Endometrial microvascular endothelial cells (primary cell): ENCODE results near the gene GEMIN7. TPM values are rescaled to one million over a fixed set of nuclear protein-coding genes. Genes with fewer than 3 reads are reported as not detected.

Experiments
- in situ Hi-C: cut with HindIII; loops from 2 replicates; pipeline ENCODE4 v1.10.0; 2017; ENCODE audit warnings: low sequenced_read_pairs, low pct_unique_long_range_greater_than_20kb; ENCODE audit errors: inconsistent ontology term
- total RNA-seq: library from RNA; depleted of rRNA; stranded (reverse); fragments of >200 nt; gene quantifications from one replicate; pipeline ENCODE4 v1.2.3, GENCODE V29; 2015; ENCODE audit errors: inconsistent ontology term

The GEMIN7 gene
- total RNA-seq, 1 donor from 2014 or later: 61.5 TPM

- in situ Hi-C loops: no loop called here
Observed at GRCh38 chr19:45058622-45059159, 20.4 kb upstream of the GEMIN7 start.

DNA sequence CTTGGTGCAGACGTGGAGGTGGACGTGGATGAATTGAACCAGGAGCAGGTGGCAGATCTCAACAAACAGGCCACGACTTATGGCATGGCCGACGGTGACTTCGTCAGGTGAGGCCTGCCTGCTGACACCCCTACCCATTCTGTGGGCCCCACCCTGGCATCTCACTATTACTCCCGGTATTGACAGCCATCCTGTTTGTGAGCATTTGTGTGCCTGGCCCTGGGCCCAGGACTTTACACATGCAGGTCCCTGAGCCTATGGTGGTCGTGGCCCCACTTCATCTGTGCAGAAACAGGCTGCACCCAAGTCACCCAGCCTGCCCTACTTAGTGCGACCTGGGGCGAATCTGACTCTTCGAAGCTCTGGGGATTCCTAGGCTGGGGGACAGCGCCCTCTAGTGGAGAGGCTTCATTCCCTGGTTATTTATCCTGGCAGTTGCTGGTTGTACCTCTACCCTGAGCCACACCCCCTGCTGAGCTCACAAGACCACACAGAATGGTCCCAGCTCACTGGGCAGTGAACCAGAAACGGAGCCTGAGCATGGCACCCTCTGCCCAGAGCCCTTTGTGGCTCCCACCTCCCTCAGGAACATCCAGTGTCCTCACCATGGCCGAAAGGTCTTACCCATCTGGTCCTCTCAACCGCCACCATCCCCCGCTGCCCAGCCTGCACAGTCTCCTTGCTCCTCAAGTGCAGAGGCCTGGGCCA, 19.6 kb upstream of the GEMIN7 start:
- in situ Hi-C loops: no loop called here

DNA sequence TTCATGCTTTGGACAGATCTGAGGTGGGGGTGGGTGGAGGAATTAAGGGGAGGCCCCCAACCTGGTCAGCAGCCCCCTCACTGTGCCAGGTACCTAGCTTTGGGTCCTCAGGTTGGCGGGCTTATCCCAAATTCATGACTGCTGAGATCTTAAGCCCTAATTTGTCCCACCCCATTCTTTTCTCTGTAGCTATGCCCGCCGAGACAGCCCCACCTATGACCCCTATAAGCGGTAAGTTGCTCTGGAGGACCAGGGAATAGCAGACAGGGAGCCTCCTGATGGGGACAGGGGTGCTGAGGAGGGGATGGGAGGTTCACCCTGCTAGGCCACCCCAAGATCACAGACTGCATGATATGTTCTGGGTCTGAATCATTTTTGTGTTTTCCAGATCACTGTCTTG, 17.1 kb upstream of the GEMIN7 start:
- in situ Hi-C loops: no loop called here

GRCh38 chr19:45063851-45064801, 14.9 kb upstream of the GEMIN7 start:
- in situ Hi-C loops: no loop called here

- in situ Hi-C loops: no loop called here
Observed at GRCh38 chr19:45066921-45067661, 12.0 kb upstream of the GEMIN7 start.

DNA sequence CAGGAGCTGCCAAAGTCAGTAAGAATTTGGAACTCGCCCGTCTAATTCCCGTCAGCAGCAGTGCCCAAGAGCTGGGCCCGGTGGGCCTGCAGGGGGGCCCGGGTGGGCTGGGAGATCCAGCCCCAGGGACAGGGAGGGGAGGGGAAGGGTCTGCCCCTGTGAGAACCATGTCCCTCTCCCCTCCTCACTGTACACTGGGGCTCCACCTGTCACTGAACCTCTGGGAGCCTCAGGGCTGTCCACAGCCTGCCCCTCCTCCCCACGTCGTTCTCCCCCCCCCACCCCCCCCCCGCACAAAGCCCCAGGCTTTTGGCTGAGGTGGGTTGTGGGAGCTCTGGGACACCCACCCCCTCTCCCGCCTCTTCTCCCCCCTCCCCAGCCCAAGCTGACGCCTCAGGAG, 11.0 kb upstream of the GEMIN7 start:
- in situ Hi-C loops: no loop called here

GRCh38 chr19:45069056-45069455, 10.0 kb upstream of the GEMIN7 start:
- in situ Hi-C loops: no loop called here

DNA sequence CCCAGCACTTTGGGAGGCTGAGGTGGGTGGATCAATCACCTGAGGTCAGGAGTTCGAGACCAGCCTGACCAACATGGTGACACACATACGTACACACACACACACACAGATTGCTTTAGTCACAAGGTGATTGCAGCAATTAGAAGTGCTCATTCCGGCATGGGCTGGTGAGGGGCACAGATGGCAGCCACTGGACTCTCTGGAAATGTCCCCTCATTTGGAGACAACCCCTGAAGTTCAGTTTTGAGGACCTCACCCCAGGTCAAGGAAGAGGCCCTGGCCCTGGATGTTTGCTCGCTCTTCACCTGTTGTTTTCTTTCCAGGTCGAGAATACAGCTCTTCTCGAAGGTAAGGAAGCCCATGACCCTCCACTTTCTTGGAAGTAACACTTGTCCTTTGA, 8.8 kb upstream of the GEMIN7 start:
- in situ Hi-C loops: no loop called here

DNA sequence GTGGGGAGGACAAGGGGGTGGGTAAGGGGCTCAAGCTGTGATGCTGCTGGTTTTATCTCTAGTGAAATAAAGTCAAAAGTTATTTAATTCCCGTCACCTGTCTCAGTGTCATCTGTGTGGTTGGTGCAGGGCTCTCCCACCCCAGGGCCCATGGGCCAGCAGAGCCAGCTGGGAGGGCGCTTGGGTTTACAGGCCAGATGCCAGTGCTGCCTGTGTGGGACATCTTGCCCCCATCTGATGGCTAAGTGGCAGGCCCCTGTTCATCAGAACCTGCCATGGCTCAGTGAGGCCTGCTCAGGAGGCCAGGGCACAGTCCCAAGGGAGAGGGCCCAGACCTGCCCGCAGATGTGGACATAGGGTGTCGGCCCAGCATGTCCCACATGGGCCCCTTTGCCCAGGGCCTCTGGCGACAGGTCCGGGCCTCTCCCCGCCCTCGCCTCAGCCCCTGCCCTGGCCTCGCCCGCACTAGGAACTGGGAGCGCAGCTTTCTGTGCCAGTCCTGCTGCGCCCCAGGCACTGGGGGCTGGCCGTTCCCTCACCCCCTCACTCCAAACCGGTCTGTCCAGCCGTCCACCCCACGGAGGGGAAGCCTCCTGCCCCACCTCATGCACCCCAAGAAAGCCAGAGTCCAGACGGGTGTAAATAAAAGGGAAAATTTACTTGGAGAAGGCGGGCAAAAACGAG, 8.1 kb upstream of the GEMIN7 start:
- in situ Hi-C loops: no loop called here

DNA sequence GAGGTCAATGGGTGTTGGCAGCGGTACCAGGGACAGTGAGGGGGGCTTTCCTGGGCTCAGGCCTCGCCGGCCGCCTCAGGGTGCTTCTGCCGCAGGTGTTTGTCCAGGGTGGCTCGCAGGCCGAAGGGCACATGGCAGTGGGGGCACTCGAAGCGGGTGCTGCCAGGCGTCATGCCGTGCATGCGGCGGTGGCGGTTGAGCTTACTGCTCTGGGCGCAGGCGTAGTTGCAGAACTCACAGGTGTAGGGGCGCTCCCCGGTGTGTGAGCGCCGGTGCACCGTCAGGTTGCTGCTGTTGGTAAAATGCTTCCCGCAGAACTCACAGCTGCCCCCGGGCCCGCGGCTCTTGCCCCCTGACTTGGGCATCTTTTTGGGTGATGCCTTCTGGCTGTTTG, 7.5 kb upstream of the GEMIN7 start:
- in situ Hi-C loops: no loop called here

GRCh38 chr19:45071969-45072790, 6.9 kb upstream of the GEMIN7 start:
- in situ Hi-C loops: no loop called here

DNA sequence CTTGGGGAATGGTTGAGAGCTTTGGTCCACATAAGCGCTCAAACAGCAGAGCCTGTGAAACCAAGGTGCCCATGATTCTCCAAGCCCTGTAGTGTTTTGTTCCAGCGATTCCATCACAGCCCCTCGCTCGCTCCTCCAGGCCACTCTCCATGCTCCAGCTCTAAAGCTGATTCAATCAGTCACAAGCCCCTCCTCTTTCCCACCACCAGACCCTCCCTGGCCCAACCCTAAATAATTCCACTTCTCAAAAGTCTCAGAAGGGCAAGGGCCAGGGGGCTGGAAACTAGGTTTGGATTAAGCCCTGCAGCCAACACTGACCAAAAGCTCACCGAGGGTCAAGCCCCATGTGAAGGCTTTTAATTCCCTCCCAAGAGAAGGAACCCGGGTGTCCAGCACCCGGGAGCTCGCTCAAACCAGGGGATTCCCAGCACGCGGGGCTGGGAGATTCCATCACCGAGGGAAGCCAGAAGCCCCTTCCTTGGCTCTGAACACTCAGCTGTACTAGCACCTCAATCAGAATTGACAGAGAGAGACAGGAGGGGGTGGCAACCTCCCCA, 4.2 kb upstream of the GEMIN7 start:
- in situ Hi-C loops: no loop called here

DNA sequence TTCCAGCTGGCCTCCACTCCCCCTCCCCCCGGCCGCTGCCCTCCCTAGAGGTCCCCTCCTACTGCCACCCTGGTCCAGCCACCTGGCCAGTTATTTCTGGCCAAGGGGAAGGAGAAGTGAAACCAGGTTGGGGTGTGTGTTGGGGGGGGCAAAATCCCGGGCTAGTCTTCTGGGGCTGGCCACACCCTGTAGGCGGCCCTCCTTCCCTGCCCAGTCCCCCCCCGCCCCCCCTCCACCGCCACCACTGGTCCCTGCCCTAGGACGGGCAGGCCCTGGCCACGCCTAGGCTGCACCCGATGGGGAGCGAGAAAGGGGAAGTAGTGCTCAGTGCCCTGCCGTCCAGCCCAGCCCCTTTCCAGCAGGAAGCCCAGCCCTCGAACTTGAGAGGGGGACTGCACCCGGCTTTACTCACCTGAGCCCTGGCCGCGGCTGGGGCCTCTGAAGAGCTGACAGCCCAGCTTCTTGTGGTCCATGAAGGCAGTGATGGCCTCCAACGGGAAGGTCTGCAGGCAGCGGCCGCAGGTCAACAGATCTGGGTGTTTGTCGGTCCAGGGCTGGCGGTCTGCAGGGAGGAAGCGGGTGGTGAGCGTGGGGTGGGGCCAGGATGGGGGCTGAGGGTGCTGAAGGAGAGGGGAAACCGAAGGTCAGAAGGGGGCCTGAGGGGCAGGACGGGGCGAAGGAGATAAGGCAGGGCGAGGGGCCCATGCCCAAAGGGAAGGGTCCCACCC, 3.6 kb upstream of the GEMIN7 start:
- in situ Hi-C loops: no loop called here

DNA sequence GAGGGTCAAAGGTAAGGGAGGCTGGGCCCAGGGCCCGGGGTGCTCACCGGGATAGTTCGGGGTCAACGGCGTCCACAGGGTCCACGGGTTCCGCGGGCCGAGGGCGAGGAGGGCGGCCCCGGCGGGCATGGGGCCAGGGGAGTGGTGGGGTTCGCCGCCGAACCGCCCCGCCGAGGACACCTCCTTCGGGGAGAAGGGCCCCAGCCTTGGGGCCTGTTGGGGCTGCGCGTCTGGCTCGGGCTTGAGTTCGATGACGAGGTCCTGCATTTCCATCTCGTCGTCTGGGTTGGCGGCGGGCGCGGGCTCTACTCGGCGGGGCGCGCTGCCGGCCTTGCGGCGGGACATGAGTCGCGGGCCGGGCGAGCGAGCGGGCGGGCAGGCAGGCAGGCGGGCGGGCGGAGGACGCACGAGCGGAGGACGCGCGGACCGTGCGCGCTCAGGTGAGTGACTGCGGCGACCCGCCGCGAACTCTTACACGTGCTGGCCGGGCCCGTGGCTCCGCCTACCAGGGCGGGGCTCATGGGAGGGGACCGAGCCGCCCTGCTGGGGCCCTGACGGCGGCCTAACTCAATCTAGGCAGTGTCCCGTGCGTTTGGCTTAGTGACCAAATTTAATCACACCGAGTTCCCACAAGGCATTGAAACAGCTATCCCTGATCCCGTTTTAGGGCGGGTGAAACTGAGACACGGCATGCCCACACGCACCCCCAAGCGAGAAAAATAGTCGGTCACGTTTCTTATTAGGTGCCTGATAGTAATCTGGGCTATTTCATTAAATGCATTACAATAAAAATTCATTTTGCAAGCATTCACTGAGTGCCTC, 2.8 kb upstream of the GEMIN7 start, which contains the start of gene ZNF296:
Gene ZNF296, minus strand, starts transcription at position 450 of the 822 bp plus-strand sequence. Its CDS starts 105 bp downstream, at position 345.
- in situ Hi-C loops: no loop called here

GRCh38 chr19:45076851-45077730, 2.0 kb upstream of the GEMIN7 start:
- in situ Hi-C loops: no loop called here
